GM12875 (cell line): ENCODE results near the gene EFCAB11.
A peak's percentile ranks its signal among the peaks of the same experiment; 100 is the strongest.

Source experiments
- H3K4me3 ChIP-seq: one replicate; pipeline ENCODE4 v1.5.1; 2011; ENCODE audit warnings: low read depth, low read length, control low read depth
- TF ChIP-seq, protein P1 (sequence below): IDR thresholded peaks from 2 replicates; pipeline ENCODE4 v1.5.1; 2011; ENCODE audit warnings: low read depth, mild to moderate bottlenecking, control low read depth, inconsistent platforms, low read length, moderate library complexity, borderline replicate concordance; ENCODE audit not compliant: insufficient read depth

EFCAB11 gene

DNA sequence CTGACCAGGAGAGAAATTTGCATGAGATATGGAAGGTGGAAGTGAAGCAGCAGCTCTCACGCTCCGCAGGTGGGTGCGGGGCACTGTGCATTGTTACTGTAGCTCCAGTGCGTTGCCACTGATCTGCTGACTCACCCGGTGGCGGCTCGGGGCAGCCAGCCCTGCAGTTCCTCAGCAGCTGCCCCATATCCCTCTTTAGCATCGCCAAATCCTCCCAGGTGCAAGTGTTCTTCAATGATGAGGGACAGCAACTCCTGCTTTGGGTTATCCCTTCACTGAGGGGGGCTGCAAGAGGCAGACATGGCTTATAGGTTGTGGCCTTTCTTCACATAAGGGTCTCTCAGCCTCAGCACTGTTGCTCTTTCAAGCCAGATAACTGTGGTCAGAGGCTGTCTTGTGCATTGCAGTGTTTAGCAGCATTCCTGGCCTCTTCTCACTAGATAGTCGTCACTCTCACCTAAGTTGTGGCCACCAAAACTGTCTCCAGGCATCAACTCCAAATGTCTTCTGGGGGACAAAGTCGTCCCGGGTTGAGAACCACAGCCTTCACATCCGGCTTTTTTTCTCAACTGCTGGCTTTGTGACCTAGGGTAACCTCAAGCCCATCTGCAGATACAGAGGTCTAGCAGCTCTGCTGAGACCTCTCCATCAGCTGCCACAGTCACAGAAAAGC is 180.8 kb downstream of the EFCAB11 start:
- peak overlapping the region; percentile 42 for H3K4me3 ChIP-seq
- TF ChIP-seq, protein P1, sequence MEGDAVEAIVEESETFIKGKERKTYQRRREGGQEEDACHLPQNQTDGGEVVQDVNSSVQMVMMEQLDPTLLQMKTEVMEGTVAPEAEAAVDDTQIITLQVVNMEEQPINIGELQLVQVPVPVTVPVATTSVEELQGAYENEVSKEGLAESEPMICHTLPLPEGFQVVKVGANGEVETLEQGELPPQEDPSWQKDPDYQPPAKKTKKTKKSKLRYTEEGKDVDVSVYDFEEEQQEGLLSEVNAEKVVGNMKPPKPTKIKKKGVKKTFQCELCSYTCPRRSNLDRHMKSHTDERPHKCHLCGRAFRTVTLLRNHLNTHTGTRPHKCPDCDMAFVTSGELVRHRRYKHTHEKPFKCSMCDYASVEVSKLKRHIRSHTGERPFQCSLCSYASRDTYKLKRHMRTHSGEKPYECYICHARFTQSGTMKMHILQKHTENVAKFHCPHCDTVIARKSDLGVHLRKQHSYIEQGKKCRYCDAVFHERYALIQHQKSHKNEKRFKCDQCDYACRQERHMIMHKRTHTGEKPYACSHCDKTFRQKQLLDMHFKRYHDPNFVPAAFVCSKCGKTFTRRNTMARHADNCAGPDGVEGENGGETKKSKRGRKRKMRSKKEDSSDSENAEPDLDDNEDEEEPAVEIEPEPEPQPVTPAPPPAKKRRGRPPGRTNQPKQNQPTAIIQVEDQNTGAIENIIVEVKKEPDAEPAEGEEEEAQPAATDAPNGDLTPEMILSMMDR: no peak

DNA sequence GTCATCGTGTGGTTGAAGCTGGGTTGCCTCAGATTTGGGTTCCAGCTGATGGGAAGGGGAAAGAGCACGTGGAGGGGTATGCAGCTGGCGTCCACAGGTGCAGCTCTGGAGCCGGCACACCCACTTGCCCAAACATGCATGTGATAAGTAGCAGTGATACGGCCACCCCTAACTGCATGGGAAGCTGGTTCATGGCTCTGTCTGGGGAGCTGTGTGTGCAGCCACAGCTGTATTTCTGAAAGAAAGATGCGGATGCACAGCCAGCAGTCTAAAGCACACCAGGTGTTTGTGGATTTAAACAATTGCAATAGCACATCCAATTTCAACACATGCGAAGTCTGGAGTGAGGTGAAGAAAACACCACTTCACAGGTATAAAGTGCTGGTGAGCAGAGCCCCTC is 181.4 kb downstream of the EFCAB11 start:
- TF ChIP-seq, protein P1: no peak

DNA sequence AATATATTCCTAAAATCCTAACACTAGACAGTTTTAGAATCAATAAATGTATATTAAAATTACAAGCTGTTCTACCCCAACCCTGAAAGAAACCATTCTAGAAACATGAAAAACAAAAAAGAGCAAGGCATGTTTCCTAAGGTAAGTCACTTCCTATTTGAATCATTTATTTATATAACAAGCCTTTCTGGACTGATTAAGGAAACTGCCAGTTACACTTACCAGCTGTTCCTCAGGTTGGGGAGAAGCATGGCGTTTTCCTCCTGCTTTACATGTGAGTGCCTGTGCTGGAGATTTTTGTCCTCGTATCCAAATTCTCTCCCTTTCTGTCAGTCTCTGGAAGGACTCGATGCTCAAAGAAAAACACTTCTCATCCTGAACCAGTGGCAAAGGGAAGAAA is 183.3 kb downstream of the EFCAB11 start:
- no peak overlapping the region for H3K4me3 ChIP-seq
- TF ChIP-seq, protein P1: no peak

More for the DNA sequence above, 181.4 kb downstream of the EFCAB11 start:
- H3K4me3 ChIP-seq: peak overlapping the region; percentile 23

DNA sequence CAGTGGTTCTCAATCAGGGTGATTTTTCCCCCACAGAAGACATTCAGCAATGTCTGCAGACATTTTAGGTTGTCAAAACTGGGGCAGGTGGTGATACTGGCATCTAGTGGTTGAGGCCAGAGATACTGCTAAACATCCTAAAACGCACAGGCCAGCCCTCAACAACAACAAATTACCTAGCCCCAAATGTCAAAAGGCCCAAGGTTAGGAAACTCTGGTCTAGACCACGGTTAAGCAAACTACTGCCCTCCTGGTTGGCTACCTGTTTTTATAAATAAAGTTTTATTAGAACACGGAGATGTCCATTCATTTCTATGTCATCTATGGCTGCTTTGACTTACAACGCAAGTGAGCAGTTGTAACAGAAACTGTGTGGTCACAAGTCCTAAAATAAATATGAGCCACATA is 186.7 kb downstream of the EFCAB11 start:
- TF ChIP-seq, protein P1: peak; percentile 77

DNA sequence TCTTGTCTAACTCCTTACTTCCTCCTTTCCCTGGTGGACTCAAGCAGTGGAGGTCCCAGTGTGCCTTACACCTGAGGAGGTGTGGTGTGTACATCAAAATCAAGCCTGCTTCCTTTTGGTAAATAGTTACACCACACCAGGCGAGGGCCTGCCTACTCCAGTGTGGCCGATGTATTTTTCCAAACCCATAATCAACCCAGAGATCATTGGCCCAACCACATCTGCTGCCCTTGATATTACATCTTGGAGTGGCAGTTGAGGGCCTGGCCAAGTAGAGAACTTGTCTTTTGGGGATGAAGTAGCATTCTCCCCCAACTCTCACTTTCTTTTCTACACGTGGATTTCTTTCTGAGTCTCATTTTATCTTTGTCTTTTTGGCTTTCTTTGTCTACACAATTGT is 187.4 kb downstream of the EFCAB11 start:
- TF ChIP-seq, protein P1: no peak
- H3K4me3 ChIP-seq: no peak overlapping the region

More for the DNA sequence above, 186.7 kb downstream of the EFCAB11 start:
- no peak overlapping the region for H3K4me3 ChIP-seq

DNA sequence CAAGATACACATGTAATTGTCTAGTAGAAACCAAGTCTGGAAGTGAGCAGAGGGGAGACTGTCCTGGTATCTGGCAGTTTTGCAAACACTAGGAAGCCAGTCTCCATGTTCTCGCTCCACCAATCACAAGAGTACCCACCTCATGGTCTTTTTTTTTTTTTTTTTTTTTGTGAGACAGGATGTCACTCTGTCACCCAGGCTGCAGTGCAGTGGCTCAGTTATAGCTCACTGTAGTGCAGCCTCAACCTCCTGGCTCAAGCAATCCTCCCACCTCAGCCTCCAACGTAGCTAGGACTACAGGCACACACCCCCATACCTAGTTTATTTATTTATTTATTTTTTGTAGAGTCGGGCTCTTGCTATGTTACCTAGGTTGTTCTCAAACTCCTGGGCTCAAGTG is 189.2 kb downstream of the EFCAB11 start:
- H3K4me3 ChIP-seq: no peak overlapping the region
- TF ChIP-seq, protein P1: no peak

DNA sequence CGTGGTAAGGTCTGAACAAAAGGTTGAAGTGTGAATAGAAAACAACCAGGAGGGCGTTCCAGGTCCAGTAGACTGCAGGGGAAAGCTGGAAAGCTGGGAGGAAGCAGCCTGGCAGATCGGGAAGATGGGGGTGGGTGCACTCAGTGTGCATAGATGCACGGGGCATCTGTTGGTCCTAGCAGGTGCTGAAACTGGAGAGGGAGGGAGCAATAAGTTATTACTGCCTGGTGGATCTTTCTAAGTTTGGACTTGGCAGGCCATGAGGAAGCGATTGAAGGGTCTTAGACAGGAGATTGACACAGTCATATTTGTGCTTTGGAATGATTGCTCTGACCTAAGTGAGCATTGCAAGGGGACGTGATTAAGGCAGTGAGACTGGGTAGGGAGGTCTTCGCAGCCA is 194.4 kb downstream of the EFCAB11 start:
- TF ChIP-seq, protein P1: no peak
- no peak overlapping the region for H3K4me3 ChIP-seq
